Calu3 (cell line): Measurements from ENCODE around the gene C11orf86. TPM values are rescaled to one million over a fixed set of nuclear protein-coding genes. Genes with fewer than 3 reads are reported as not detected.

Experiments
- BruUV-seq: library from RNA; stranded (reverse); fragments of 400-500 nt; replicated peaks from 2 replicates; lab custom pipeline; 2021; lab: Mats Ljungman, UMichigan
- CTCF ChIA-PET: fragments of 300-600 bp; sonication (Branson Sonifier 250); formaldehyde crosslinking; loops from one replicate; lab custom pipeline; 2022; ENCODE audit warnings: antibody characterized with exemption; lab: Charles Lee
- DNase-seq: peaks from one replicate; pipeline ENCODE4 v3.0.0; 2022
- H3K27ac Mint-ChIP-seq: one replicate; pipeline ENCODE4 v1.8.0; 2022; ENCODE audit warnings: mixed read lengths; ENCODE audit not compliant: unreplicated experiment
- H3K27me3 Mint-ChIP-seq: one replicate; pipeline ENCODE4 v1.8.0; 2022; ENCODE audit warnings: mixed read lengths; ENCODE audit not compliant: unreplicated experiment
- H3K36me3 Mint-ChIP-seq: one replicate; pipeline ENCODE4 v1.8.0; 2022; ENCODE audit warnings: mild to moderate bottlenecking, moderate library complexity, mixed read lengths; ENCODE audit not compliant: insufficient read depth, unreplicated experiment
- H3K4me1 Mint-ChIP-seq: one replicate; pipeline ENCODE4 v1.8.0; 2022; ENCODE audit warnings: mild to moderate bottlenecking, low read depth, mixed read lengths; ENCODE audit not compliant: unreplicated experiment
- H3K4me3 Mint-ChIP-seq: one replicate; pipeline ENCODE4 v1.8.0; 2022; ENCODE audit warnings: mild to moderate bottlenecking, low read depth, moderate library complexity, mixed read lengths; ENCODE audit not compliant: unreplicated experiment
- H3K9me3 Mint-ChIP-seq: one replicate; pipeline ENCODE4 v1.8.0; 2022; ENCODE audit warnings: low read depth, mixed read lengths; ENCODE audit not compliant: unreplicated experiment
- CTCF ChIP-seq: fragments of 200-600 bp; IDR thresholded peaks from one replicate; pipeline ENCODE4 v1.8.0; 2022; ENCODE audit warnings: antibody characterized with exemption; ENCODE audit not compliant: unreplicated experiment
- intact Hi-C: fragments of 100-400 bp; cut with micrococcal nuclease; formaldehyde crosslinking; loops from one replicate; pipeline ENCODE4 v1.10.0; 2022; ENCODE audit not compliant: unreplicated experiment
- total RNA-seq: library from RNA; stranded (reverse); gene quantifications from 2 replicates; pipeline ENCODE4 v1.2.3, GENCODE V29; 2022

Gene C11orf86
- total RNA-seq, 1 experiment from 2014 or later = not detected

DNA sequence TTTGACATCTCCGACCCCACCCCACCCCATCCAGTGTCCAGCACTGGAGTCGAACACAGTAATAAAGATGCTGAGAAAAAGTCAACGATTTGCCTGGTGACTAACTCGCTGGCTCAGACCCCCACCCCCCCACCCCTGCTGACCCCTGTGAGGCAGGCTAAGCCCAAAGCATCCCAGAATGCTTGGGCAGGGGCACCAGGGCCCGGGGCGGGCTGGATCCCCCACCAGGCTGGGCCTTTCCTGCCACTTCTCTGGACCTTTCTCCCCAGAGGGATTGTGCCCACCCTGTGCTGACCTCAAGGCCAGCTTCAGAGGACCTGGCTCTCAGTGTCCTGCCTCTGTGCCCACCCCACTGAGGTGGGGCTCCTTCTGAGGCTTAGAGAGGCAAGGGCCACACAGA lies 1.8 kb downstream of the C11orf86 start:
- Mint-ChIP-seq H3K4me1 (peaks cover 25% of the 10 kb centered on the region), H3K4me3 (no peak overlapping the region), H3K27me3 (no peaks in the 10 kb centered on the region), H3K36me3 (no peaks in the 10 kb centered on the region), H3K9me3 (no peaks in the 10 kb centered on the region), H3K27ac (no peak overlapping the region)
- no peak for TF ChIP-seq CTCF
- CTCF ChIA-PET = interaction anchor here (1.1 kb wide), 1 partner anchor 85 kb away, joined by 3 read pairs; no protein-coding TSS in a partner anchor
- no TSS peak for BruUV-seq
- no peak for DNase-seq
- intact Hi-C loops = no loop called here

DNA sequence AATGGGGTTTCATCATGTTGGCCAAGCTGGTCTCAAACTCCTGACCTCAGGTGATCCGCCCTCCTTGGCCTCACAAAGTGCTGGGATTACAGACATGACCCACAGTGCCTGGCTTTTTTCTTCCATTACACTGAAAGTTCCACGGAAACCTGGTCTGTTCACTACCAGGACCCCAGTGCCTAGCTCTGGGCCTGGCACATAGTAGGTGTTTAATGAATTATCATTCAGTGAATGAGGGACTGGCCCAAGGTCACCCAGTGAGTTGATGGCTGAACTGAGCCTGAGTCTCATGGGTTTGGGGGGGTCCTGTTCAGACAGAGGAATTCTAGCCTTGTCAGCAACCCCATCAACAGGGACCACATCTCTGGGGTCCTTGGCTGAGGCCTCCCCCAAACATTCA lies 3.1 kb downstream of the C11orf86 start:
- Mint-ChIP-seq H3K27me3 (no peaks in the 10 kb centered on the region), H3K27ac (no peak overlapping the region), H3K36me3 (no peaks in the 10 kb centered on the region), H3K9me3 (no peaks in the 10 kb centered on the region), H3K4me3 (no peak overlapping the region), H3K4me1 (peaks cover 38% of the 10 kb centered on the region)
- DNase-seq = no peak
- no peak for TF ChIP-seq CTCF
- no TSS peak for BruUV-seq
- CTCF ChIA-PET = interaction anchor here (0.7 kb wide), 1 partner anchor 595 kb away, joined by 4 read pairs; no protein-coding TSS in a partner anchor
- intact Hi-C loops = no loop called here

DNA sequence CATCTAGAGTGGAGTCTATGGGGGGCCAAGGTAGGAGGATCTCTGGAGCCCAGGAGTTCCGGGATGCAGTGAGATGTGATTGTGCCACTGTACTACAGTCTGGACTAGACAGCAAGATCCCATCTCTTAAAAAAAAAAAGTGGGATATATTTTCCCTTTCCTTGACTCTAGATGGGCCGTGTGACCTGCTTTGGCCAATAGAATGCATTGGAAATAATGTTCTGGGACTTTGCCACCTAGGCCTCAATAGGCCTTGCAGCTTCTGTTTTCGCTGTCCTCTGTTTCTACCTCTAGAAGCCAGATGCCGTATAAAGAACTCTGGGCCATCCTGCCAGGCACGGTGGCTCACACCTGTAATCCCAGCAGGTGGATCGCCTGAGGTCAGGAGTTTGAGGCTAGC lies 3.6 kb downstream of the C11orf86 start:
- Mint-ChIP-seq H3K36me3 (peaks cover under 1% of the 10 kb centered on the region), H3K4me1 (peaks cover 43% of the 10 kb centered on the region), H3K27me3 (no peaks in the 10 kb centered on the region), H3K4me3 (no peak overlapping the region), H3K27ac (no peak overlapping the region), H3K9me3 (no peaks in the 10 kb centered on the region)
- no peak for DNase-seq
- CTCF ChIA-PET = no interaction called here
- TF ChIP-seq CTCF = no peak
- intact Hi-C loops = no loop called here
- no TSS peak for BruUV-seq

DNA sequence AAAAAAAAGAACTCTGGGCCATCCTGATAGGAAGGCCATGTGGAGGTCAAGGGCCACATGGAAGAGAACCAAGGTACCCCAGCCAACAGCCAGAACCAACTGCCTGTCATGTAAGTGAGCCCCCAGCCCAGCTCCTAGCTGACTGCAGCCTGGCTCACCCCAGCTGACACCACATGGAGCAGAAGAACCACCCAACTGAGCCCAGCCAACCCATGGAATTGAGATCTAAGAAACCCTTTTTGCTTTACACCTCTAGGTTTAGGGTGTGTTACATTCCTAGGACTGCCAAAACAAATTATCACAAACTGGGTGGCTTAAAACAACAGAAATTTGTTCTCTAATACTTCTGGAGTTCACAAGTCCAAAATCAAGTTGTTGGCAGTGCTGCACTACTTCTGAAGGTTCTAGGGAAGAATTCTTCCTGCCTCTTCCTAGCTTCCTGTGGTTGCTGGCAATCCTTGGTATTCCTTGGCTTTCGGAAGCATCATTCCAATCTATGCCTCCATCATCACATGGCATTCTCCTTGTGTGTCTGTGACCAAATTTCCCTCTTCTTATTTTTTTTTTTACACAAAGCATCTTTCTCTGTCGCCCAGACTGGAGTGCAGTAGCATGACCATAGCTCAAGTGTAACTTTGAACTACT lies 4.4 kb downstream of the C11orf86 start:
- intact Hi-C loops = no loop called here
- CTCF ChIA-PET = no interaction called here
- no peak overlapping the region for H3K4me3 Mint-ChIP-seq
- BruUV-seq = no TSS peak
- no peaks in the 10 kb centered on the region for H3K27me3 Mint-ChIP-seq
- TF ChIP-seq CTCF = no peak
- H3K27ac Mint-ChIP-seq = no peak overlapping the region
- no peaks in the 10 kb centered on the region for H3K9me3 Mint-ChIP-seq
- peaks cover 48% of the 10 kb centered on the region for H3K4me1 Mint-ChIP-seq
- DNase-seq = no peak
- peaks cover 5% of the 10 kb centered on the region for H3K36me3 Mint-ChIP-seq
